ENCODE measurements around the gene HINT3. TPM values are rescaled to one million over a fixed set of nuclear protein-coding genes. Genes with fewer than 3 reads are reported as not detected.

Gene HINT3
- total and polyA plus RNA-seq, 2 of the 13 experiments (the other 11 are each of a cell fraction or from before 2014, with no cell fraction given): 3.1 to 22.8 TPM

GRCh38 chr6:125953502-125953875 lies 3.1 kb upstream of the HINT3 start (continued):
- TF ChIP-seq ZNF256 (CRISPR knock-in tag; conservative IDR thresholded peaks at IDR 0.05) (no peak), MTA1 (CRISPR knock-in tag; IDR thresholded peaks at IDR 0.05; ENCODE audit: borderline replicate concordance) (peak; percentile 52; the same call in 1 of the 2 replicates), SPEN (CRISPR knock-in tag; IDR thresholded peaks at IDR 0.05; ENCODE audit: low read depth) (peak; percentile 45; the same call in 1 of the 2 replicates), ZBTB4 (CRISPR knock-in tag; IDR thresholded peaks at IDR 0.05; ENCODE audit: borderline replicate concordance) (no peak), MYC (CRISPR knock-in tag; IDR thresholded peaks at IDR 0.05; ENCODE audit: borderline replicate concordance) (peak; percentile 74; the same call in 1 of the 2 replicates), CREBL2 (CRISPR knock-in tag; IDR thresholded peaks at IDR 0.05; ENCODE audit: borderline replicate concordance) (no peak), SMARCE1 (IDR thresholded peaks at IDR 0.05; ENCODE audit: borderline replicate concordance) (no peak), DPF2 (CRISPR knock-in tag; IDR thresholded peaks at IDR 0.05; ENCODE audit: borderline replicate concordance, low read depth) (no peak), ZNF709 (CRISPR knock-in tag; IDR thresholded peaks at IDR 0.05) (no peak), SKI (IDR thresholded peaks at IDR 0.05; ENCODE audit: partially characterized antibody) (no peak), TMF1 (CRISPR knock-in tag; IDR thresholded peaks at IDR 0.05; ENCODE audit: low read depth) (no peak), ZNF367 (CRISPR knock-in tag; IDR thresholded peaks at IDR 0.05; ENCODE audit: borderline replicate concordance) (no peak), CENPBD1 (CRISPR knock-in tag; IDR thresholded peaks at IDR 0.05; ENCODE audit: borderline replicate concordance, low read depth) (no peak), TOE1 (CRISPR knock-in tag; IDR thresholded peaks at IDR 0.05) (no peak; the same call in 1 of the 2 replicates), HOXD1 (CRISPR knock-in tag; IDR thresholded peaks at IDR 0.05) (no peak), ZFP91 (CRISPR knock-in tag; IDR thresholded peaks at IDR 0.05; ENCODE audit: borderline replicate concordance) (peak; percentile 83; the same call in 1 of the 2 replicates), XRCC5 (optimal IDR thresholded peaks at IDR 0.05; ENCODE audit: low read length) (peak; percentile 36), TAF15 (IDR thresholded peaks at IDR 0.05; ENCODE audit: low read depth, low read length, poor library complexity, severe bottlenecking) (no peak), NFATC3 (CRISPR knock-in tag; IDR thresholded peaks at IDR 0.05) (no peak), ZSCAN25 (CRISPR knock-in tag; IDR thresholded peaks at IDR 0.05) (no peak), ZNF275 (CRISPR knock-in tag; IDR thresholded peaks at IDR 0.05; ENCODE audit: borderline replicate concordance) (no peak), ZNF615 (CRISPR knock-in tag; IDR thresholded peaks at IDR 0.05; ENCODE audit: borderline replicate concordance) (no peak), REL (CRISPR knock-in tag; conservative IDR thresholded peaks at IDR 0.05) (0 out of 2 replicates have a peak, but pooled peaks have one; percentile 38), NR2F2 (IDR thresholded peaks at IDR 0.05; ENCODE audit: borderline replicate concordance, low read depth) (no peak), KLF13 (CRISPR knock-in tag; IDR thresholded peaks at IDR 0.05) (0 out of 2 replicates have a peak, but pooled peaks have one; percentile 79)
